GM19324 (cell line): Measurements from ENCODE around the gene HYLS1.

Source experiments
- ATAC-seq: cut with Tn5 transposase; IDR thresholded peaks from one replicate; pipeline ENCODE4 v1.9.1; 2021; ENCODE audit warnings: mild to moderate bottlenecking, moderate library complexity; ENCODE audit not compliant: unreplicated experiment, low FRiP score

Gene HYLS1

GRCh38 chr11:125947419-125948277 is 60.2 kb downstream of the HYLS1 start:
- no peak for ATAC-seq

- no peak for ATAC-seq
Measured at GRCh38 chr11:125948278-125949051, 61.0 kb downstream of the HYLS1 start.

- ATAC-seq = no peak
Measured at GRCh38 chr11:125949271-125950177, 62.1 kb downstream of the HYLS1 start.

- ATAC-seq = no peak
Measured at GRCh38 chr11:125950178-125950490, 62.7 kb downstream of the HYLS1 start.
